HEK293T (cell line): ENCODE measurements around the gene SLC39A6.

ENCODE experiments used
- CTCF ChIA-PET: fragments of 350-600 bp; formaldehyde crosslinking; extraction: SDS; loops from one replicate; lab custom pipeline; 2021; ENCODE audit warnings: antibody characterized with exemption, inconsistent platforms; lab: Yijun Ruan, JAX
- POLR2A ChIA-PET: fragments of 350-600 bp; formaldehyde crosslinking; extraction: SDS; loops from one replicate; lab custom pipeline; 2020; ENCODE audit warnings: antibody characterized with exemption, inconsistent platforms; lab: Yijun Ruan, JAX
- DNase-seq: peaks from one replicate; pipeline ENCODE4 v3.0.0; 2012; ENCODE audit warnings: mixed read lengths; ENCODE audit errors: extremely low spot score
- ARNT ChIP-seq: fragments of 450-650 bp; IDR thresholded peaks from 2 replicates; pipeline ENCODE4 v1.6.1; 2017; ENCODE audit warnings: mild to moderate bottlenecking
- CTBP1 ChIP-seq: fragments of 450-650 bp; IDR thresholded peaks from 2 replicates; pipeline ENCODE4 v1.6.1; 2016; ENCODE audit warnings: borderline replicate concordance
- ELF4 ChIP-seq: fragments of 450-650 bp; IDR thresholded peaks from 2 replicates; pipeline ENCODE4 v1.6.1; 2017; ENCODE audit warnings: antibody characterized with exemption
- FOXA1 ChIP-seq: fragments of 450-650 bp; IDR thresholded peaks from 2 replicates; pipeline ENCODE4 v1.6.1; 2016; ENCODE audit warnings: mild to moderate bottlenecking
- FOXK2 ChIP-seq: fragments of 450-650 bp; IDR thresholded peaks from 2 replicates; pipeline ENCODE4 v1.6.1; 2016; ENCODE audit warnings: mild to moderate bottlenecking
- FOXM1 ChIP-seq: fragments of 450-650 bp; IDR thresholded peaks from 2 replicates; pipeline ENCODE4 v1.6.1; 2017; ENCODE audit warnings: mild to moderate bottlenecking, borderline replicate concordance
- HDGF ChIP-seq: fragments of 450-650 bp; IDR thresholded peaks from 2 replicates; pipeline ENCODE4 v1.6.1; 2017; ENCODE audit warnings: antibody characterized with exemption, borderline replicate concordance
- L3MBTL2 ChIP-seq: fragments of 450-650 bp; conservative IDR thresholded peaks from 2 replicates; pipeline ENCODE4 v1.6.1; 2016; ENCODE audit warnings: mild to moderate bottlenecking
- LEF1 ChIP-seq: fragments of 450-650 bp; IDR thresholded peaks from 2 replicates; pipeline ENCODE4 v1.6.1; 2017; ENCODE audit warnings: mild to moderate bottlenecking, borderline replicate concordance
- NFRKB ChIP-seq: fragments of 450-650 bp; IDR thresholded peaks from 2 replicates; pipeline ENCODE4 v1.6.1; 2016; ENCODE audit warnings: mild to moderate bottlenecking, moderate library complexity
- PKNOX1 ChIP-seq: fragments of 450-650 bp; IDR thresholded peaks from 2 replicates; pipeline ENCODE4 v1.6.1; 2016
- SP1 ChIP-seq: fragments of 450-650 bp; IDR thresholded peaks from 2 replicates; pipeline ENCODE4 v1.6.1; 2017
- SUZ12 ChIP-seq: fragments of 450-650 bp; IDR thresholded peaks from 2 replicates; pipeline ENCODE4 v1.6.1; 2016; ENCODE audit warnings: mild to moderate bottlenecking
- TARDBP ChIP-seq: fragments of 450-650 bp; IDR thresholded peaks from 2 replicates; pipeline ENCODE4 v1.6.1; 2016
- ZNF384 ChIP-seq: fragments of 450-650 bp; IDR thresholded peaks from 2 replicates; pipeline ENCODE4 v1.6.1; 2016

SLC39A6 gene

GRCh38 chr18:36114251-36114650 lies 14.9 kb downstream of the SLC39A6 start:
- ChIA-PET CTCF (no interaction called here), POLR2A (no interaction called here)
- DNase-seq: no peak
- TF ChIP-seq FOXM1 (no peak), SP1 (no peak), HDGF (no peak), PKNOX1 (no peak), ZNF384 (no peak), L3MBTL2 (no peak), CTBP1 (no peak), ARNT (no peak), TARDBP (no peak), LEF1 (no peak)

DNA sequence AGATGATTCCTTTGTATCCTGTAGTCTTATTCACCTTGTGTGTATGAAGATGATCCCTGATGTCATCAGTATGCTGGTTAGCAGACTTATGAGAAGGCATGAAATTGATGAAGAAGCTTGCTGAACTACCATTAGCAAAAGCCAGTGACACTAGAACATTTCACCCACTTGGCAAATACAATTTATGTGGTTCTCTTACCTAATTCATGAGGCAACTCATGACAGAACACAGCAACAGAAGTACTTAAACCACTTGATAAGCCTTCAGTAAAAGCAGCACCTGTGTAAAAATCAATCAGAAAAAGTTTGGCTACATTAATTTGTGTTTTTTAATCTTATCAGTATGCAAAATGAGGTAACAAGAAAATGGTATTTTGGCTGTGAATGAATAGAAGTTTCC lies 16.8 kb downstream of the SLC39A6 start:
- DNase-seq: no peak
- TF ChIP-seq FOXK2: no peak
- no peak for TF ChIP-seq ZNF384
- POLR2A ChIA-PET: no interaction called here
- CTCF ChIA-PET: no interaction called here

DNA sequence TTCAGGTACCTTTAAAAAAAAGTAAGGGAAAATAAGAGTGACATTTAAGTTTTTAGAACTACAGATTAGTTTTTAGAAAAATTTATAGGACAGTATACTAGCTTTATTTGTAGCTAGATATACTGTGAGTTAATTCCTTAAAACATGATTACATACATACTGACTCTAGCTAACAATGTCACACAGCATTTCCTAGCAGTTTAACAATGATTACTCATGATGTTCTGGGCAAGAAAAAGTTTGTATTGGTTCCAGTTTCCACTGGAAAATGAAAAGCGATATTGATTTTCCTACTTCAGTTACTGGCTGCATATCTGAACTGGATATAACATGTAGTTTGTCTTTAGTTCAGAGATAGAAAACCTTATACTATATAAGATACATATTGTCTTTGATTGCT lies 19.4 kb downstream of the SLC39A6 start:
- CTCF ChIA-PET: interaction anchor here (0.7 kb wide), 1 partner anchor 92 kb away, joined by 4 read pairs; no protein-coding TSS in a partner anchor
- TF ChIP-seq PKNOX1: no peak
- no peak for TF ChIP-seq ARNT
- no peak for TF ChIP-seq LEF1
- TF ChIP-seq ELF4: no peak
- no peak for TF ChIP-seq NFRKB
- TF ChIP-seq FOXK2: no peak
- no peak for TF ChIP-seq SP1
- TF ChIP-seq CTBP1: no peak
- no peak for DNase-seq
- POLR2A ChIA-PET: no interaction called here

- CTCF ChIA-PET: interaction anchor here (0.6 to 1.2 kb wide), 2 partner anchors 13 to 723 kb away, joined by 4 read pairs; no protein-coding TSS in a partner anchor
- TF ChIP-seq SUZ12 (no peak), FOXM1 (no peak), CTBP1 (no peak), HDGF (no peak), ELF4 (no peak), PKNOX1 (no peak), NFRKB (no peak), ZNF384 (no peak), TARDBP (no peak), L3MBTL2 (no peak)
- DNase-seq: no peak
- POLR2A ChIA-PET: interaction anchor here (0.6 kb wide), 1 partner anchor 42 kb away, joined by 3 read pairs; the partner anchor contains the start of gene RPRD1A
Measured at GRCh38 chr18:36108601-36109000, 20.5 kb downstream of the SLC39A6 start.

DNA sequence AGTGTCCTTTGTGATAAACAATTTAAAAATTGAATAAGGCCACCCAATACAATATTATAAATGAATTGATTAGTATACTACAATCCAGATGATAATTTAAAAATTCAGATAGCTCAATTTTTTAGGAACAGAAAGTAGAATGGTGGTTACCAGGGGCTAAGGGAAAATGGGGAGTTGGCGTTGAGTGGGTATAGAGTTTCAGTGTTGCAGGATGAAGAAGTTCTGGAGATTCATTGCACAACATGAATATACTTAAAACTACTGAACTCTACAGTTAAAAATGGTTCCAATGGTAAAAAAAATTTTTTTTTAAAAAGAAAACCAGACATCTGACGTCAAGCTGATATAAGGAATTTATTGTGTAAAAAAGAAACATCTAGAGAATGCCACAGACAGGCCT lies 20.9 kb downstream of the SLC39A6 start:
- ChIA-PET POLR2A (interaction anchor here (0.6 kb wide), 1 partner anchor 41 kb away, joined by 3 read pairs; the partner anchor contains the start of gene RPRD1A), CTCF (interaction anchor here (0.6 to 1.2 kb wide), 4 partner anchors 8 to 722 kb away, joined by 3 to 4 read pairs (median 4); partner anchors contain the start of gene MOCOS)
- no peak for DNase-seq
- TF ChIP-seq ZNF384 (no peak), TARDBP (no peak), FOXK2 (no peak), L3MBTL2 (no peak), ELF4 (no peak), LEF1 (no peak), CTBP1 (no peak), FOXM1 (no peak)

GRCh38 chr18:36107477-36107876 lies 21.7 kb downstream of the SLC39A6 start:
- POLR2A ChIA-PET: no interaction called here
- CTCF ChIA-PET: interaction anchor here (0.7 to 1.5 kb wide), 4 partner anchors 8 to 90 kb away, joined by 3 to 4 read pairs (median 3); partner anchors contain the start of gene MOCOS

More at GRCh38 chr18:36107477-36107876, 21.7 kb downstream of the SLC39A6 start:
- TF ChIP-seq FOXK2 (no peak), FOXM1 (no peak), SP1 (no peak), HDGF (no peak), ARNT (no peak), NFRKB (no peak), LEF1 (no peak), TARDBP (no peak), PKNOX1 (no peak), FOXA1 (no peak)
- no peak for DNase-seq
